Hippocampal formation (tissue), 2 donors: Measurements from ENCODE around the gene GPR78.
"Not testable (repeated sequence)": the region's sequence is repeated elsewhere in the genome, so short reads cannot be mapped to it uniquely, and the experiment has no call there.

Experiments
- DNase-seq, 2 donors: peaks; one replicate each; lab custom pipeline; 2025; lab: John Stamatoyannopoulos, UW

The GPR78 gene

GRCh38 chr4:8616831-8617230, 36.6 kb downstream of the GPR78 start:
- no peak for DNase-seq

DNA sequence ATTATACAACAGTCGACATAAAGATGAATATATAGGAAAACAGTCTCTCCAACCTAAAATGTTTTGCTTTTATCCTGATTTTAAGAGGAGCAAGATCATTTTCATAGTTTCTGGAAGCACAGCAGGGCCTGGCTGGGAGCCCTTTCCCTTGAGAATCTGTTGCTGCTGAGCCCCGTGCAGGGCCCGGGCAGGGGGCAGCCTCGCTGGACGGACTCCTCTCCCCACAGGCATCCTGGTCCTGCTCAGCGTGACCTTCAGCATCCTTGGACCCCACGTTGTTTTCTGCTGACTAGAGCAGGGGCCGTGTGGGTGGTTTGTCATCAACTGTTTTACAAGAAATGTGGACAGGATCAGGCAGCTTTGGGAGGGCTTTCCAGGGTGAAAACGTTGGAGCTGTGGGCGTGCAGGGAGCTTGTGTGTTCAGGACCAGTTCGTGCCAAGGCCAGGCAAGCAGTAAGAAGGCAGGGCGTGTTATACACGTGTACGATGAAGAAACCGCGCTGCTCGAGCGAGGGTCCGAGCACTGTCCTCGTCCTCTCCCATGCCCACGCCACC, 37.4 kb downstream of the GPR78 start:
- no peak for DNase-seq

DNA sequence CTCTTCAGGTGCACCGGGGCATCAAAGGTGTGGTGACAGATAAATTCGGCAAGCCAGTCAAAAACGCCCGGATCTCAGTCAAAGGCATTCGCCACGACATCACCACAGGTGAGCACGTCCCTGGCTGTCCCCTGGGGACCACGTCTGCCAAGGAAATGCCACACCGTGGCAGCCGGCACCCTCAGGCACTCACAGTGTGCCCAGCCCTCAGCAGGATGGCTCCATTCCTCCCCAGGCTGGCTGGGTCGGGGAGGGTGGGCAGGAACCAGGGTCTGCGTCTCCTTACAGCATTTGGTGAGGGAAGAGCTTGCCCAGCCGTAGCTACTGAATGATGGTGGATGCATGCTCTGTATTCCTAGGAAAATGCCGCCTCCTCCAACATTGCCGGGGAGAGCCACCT, 38.2 kb downstream of the GPR78 start:
- no peak for DNase-seq

DNA sequence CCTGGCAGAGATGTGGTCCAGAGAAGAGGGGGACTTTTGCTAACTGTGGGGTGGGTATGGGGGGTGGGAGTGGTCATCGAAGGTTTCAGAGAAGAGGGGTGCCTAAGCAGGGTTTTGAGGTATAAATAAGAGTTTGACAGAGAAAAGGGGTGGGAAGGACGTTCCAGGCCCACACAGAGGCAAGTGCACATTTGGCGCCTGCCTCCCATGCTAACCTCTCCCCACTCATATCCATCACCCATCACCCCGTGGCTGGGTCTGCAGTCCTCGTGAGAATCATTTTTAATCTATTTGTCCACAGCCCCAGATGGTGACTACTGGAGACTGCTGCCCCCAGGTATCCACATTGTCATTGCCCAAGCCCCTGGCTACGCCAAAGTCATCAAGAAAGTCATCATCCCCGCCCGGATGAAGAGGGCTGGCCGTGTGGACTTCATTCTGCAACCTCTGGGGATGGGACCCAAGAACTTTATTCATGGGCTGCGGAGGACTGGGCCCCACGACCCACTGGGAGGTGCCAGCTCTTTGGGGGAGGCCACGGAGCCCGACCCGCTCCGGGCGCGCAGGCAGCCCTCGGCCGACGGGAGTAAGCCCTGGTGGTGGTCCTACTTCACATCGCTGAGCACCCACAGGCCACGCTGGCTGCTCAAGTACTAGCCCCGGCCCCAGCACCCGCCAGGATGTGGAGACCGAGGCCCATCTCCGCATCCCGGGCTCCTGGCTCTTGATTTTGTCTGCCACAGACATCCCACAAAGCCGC, 38.9 kb downstream of the GPR78 start:
- DNase-seq: no peak

DNA sequence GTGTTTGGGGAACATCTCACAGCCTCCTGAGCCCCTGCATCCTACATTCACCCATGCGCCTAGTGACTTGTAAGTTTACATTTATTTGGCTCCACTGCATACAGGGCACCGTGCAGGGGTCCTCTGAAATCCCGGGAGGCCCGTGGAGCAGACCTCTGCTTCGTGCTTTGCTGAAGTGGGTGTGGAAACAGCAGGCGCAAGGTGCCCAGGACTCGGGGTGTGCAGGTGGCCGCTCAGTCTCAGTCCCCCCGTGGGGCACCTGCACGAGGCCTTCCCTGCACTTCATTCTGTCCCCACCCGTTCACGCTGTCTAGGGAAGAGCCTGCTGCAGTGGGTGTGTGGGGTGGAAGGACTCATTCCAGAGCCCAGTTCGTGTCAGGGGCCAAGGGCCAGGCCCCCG, 40.9 kb downstream of the GPR78 start:
- DNase-seq: not testable (repeated sequence)

DNA sequence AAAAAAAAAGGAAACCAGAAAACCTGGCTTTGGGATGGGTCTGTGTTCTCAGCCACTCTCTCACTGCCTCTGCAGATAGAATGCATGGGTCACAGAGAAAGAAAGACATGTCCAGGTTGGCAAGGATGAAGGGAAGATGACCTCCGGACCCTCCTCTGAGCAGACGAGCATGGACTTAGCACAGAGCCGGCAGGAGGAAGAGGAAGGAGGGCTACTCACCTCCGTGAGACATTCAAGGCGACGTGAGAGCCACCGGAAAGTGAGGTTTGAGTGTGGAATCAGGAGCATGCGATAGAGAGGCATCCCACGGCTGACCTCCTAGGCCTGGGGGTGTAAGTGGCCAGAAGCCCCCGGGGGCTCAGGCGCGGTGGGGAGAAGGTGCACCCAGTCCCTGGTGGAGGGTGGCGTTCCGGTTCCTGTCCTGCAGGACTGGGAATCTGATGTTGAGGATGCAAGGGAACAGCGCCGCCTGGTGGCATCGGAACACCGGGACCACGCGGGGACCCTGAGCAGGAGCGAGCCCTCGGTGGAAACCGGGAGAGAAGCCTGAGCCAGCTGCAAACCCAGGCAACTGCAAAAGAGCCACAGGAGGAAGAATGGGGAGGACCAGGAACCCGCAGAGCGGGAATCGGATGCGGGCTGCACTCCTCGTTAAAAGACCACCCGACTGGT, 44.5 kb downstream of the GPR78 start:
- DNase-seq: not testable (repeated sequence)

GRCh38 chr4:8630240-8630905, 50.2 kb downstream of the GPR78 start:
- not testable (repeated sequence) for DNase-seq

DNA sequence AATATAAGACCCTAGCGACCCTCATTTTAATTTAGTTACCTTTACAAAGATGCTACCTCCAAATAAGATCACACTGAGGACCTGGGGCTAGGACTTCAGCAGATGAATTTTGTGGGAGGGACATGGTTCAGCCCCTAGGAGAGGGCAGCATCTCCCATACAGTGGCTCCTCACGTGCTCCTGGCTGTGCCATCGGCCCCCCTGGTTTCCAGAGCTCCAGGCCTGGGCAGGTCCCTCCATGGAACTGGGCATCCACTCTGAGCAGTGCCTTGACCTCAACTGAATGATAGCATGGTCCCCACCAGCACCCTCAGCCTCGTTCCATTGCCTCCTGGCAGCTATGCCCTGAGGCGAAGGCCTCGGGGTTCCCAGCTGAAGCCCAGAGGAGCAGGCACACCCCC, 51.7 kb downstream of the GPR78 start:
- DNase-seq: not testable (repeated sequence)

DNA sequence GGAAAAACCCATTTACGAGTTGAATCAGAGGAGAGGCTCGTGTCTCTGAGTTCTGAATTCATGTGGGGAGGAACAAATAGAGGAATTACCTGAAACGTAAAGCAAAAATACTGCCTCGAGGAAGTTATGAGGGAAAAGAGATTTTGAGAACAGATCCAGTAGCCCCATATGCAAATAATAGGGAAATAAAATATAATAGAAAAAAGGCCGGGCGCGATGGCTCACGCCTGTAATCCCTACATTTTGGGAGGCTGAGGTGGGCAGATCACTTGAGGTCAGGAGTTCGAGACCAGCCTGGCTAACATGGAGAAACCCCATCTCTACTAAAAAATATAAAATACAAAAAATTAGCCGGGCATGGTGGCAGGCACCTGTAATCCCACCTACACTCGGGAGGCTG, 54.6 kb downstream of the GPR78 start:
- not testable (repeated sequence) for DNase-seq

- DNase-seq: not testable (repeated sequence)
These were observed 55.8 kb downstream of the GPR78 start for GRCh38 chr4:8635897-8636554.
